ENCODE data around the gene JPT2. TPM values are rescaled to one million over a fixed set of nuclear protein-coding genes. Genes with fewer than 3 reads are reported as not detected.
"Not testable (repeated sequence)": the region's sequence is repeated elsewhere in the genome, so short reads cannot be mapped to it uniquely, and the experiment has no call there.

The JPT2 gene
- total RNA-seq, 2 experiments from 2014 or later, result 61.5 to 62.2 TPM

- Mint-ChIP-seq H3K27ac (no peak overlapping the region), H3K4me1 (ENCODE audit: low read depth) (no peaks in the 10 kb centered on the region), H3K36me3 (ENCODE audit: low read depth) (peaks cover 7% of the 10 kb centered on the region), H3K9me3 (no peaks in the 10 kb centered on the region), H3K4me3 (no peak overlapping the region), H3K27me3 (no peaks in the 10 kb centered on the region)
- CTCF ChIA-PET, result interaction anchor here (1.3 kb wide), 1 partner anchor 23 kb away, joined by 4 read pairs; no protein-coding TSS in a partner anchor
- intact Hi-C loops (cut with micrococcal nuclease), result no loop called here
- ATAC-seq (no peak), DNase-seq (no peak)
- TF ChIP-seq CTCF (IDR thresholded peaks at IDR 0.05), result no peak
- POLR2A ChIA-PET, result interaction anchor here (0.6 kb wide), 1 partner anchor 218 kb away, joined by 3 read pairs; no protein-coding TSS in a partner anchor
Observed at GRCh38 chr16:1729026-1729425, 50.9 kb downstream of the JPT2 start.

- Mint-ChIP-seq H3K27ac (no peak overlapping the region), H3K4me3 (no peak overlapping the region), H3K9me3 (no peaks in the 10 kb centered on the region), H3K27me3 (no peaks in the 10 kb centered on the region), H3K4me1 (ENCODE audit: low read depth) (no peaks in the 10 kb centered on the region), H3K36me3 (ENCODE audit: low read depth) (peaks cover 7% of the 10 kb centered on the region)
- POLR2A ChIA-PET, result no interaction called here
- DNase-seq (no peak), ATAC-seq (no peak)
- TF ChIP-seq CTCF (IDR thresholded peaks at IDR 0.05), result no peak
- CTCF ChIA-PET, result interaction anchor here (1.2 kb wide), 1 partner anchor 23 kb away, joined by 3 read pairs; the partner anchor contains the start of gene MAPK8IP3
- intact Hi-C loops (cut with micrococcal nuclease), result no loop called here
Observed at GRCh38 chr16:1729445-1729844, 51.4 kb downstream of the JPT2 start.

- Mint-ChIP-seq H3K9me3 (no peaks in the 10 kb centered on the region), H3K4me1 (ENCODE audit: low read depth) (no peaks in the 10 kb centered on the region), H3K27ac (no peak overlapping the region), H3K36me3 (ENCODE audit: low read depth) (peaks cover 7% of the 10 kb centered on the region), H3K4me3 (no peak overlapping the region), H3K27me3 (no peaks in the 10 kb centered on the region)
- no peak for DNase-seq
- no peak for ATAC-seq
- TF ChIP-seq CTCF (IDR thresholded peaks at IDR 0.05), result no peak
- intact Hi-C loops (cut with micrococcal nuclease), result no loop called here
- ChIA-PET POLR2A (no interaction called here), CTCF (no interaction called here)
Observed at GRCh38 chr16:1731073-1731472, 53.0 kb downstream of the JPT2 start.

- intact Hi-C loops (cut with micrococcal nuclease), result no loop called here
- H3K4me3 Mint-ChIP-seq, result no peak overlapping the region
- no peaks in the 10 kb centered on the region for H3K27me3 Mint-ChIP-seq
- H3K4me1 Mint-ChIP-seq (ENCODE audit: low read depth), result no peaks in the 10 kb centered on the region
- CTCF ChIA-PET, result no interaction called here
- POLR2A ChIA-PET, result no interaction called here
- ATAC-seq (no peak), DNase-seq (no peak)
- no peak overlapping the region for H3K27ac Mint-ChIP-seq
- TF ChIP-seq CTCF (IDR thresholded peaks at IDR 0.05), result no peak
- peaks cover 7% of the 10 kb centered on the region for H3K36me3 Mint-ChIP-seq (ENCODE audit: low read depth)
- H3K9me3 Mint-ChIP-seq, result no peaks in the 10 kb centered on the region
Observed at GRCh38 chr16:1731603-1732002, 53.5 kb downstream of the JPT2 start.

GRCh38 chr16:1732071-1732470 lies 54.0 kb downstream of the JPT2 start:
- no peak for TF ChIP-seq CTCF (IDR thresholded peaks at IDR 0.05)
- ATAC-seq, result no peak

GRCh38 chr16:1732551-1732987 lies 54.5 kb downstream of the JPT2 start:
- H3K4me3 Mint-ChIP-seq; POLR2A ChIA-PET; ATAC-seq; intact Hi-C loops (cut with micrococcal nuclease); DNase-seq; H3K36me3 Mint-ChIP-seq (ENCODE audit: low read depth); H3K27me3 Mint-ChIP-seq; CTCF ChIA-PET; H3K27ac Mint-ChIP-seq; H3K9me3 Mint-ChIP-seq; H3K4me1 Mint-ChIP-seq (ENCODE audit: low read depth): not testable (repeated sequence)

More at GRCh38 chr16:1732071-1732470, 54.0 kb downstream of the JPT2 start:
- H3K4me1 Mint-ChIP-seq (ENCODE audit: low read depth), result no peaks in the 10 kb centered on the region
- no peak overlapping the region for H3K27ac Mint-ChIP-seq
- intact Hi-C loops (cut with micrococcal nuclease), result no loop called here
- POLR2A ChIA-PET, result no interaction called here
- H3K27me3 Mint-ChIP-seq, result no peaks in the 10 kb centered on the region
- H3K4me3 Mint-ChIP-seq, result no peak overlapping the region
- no peak for DNase-seq
- CTCF ChIA-PET, result no interaction called here
- H3K36me3 Mint-ChIP-seq (ENCODE audit: low read depth), result peaks cover 3% of the 10 kb centered on the region
- no peaks in the 10 kb centered on the region for H3K9me3 Mint-ChIP-seq

All from activated CD8-positive, alpha-beta T cell treated with anti-CD3 and anti-CD28 coated beads for 36 hours (primary cell).